Measurements from ENCODE around the gene MAGEC3.

The MAGEC3 gene

GRCh38 chrX:141838016-141838415 lies at the start of gene MAGEC3:
MAGEC3 (plus strand) TSS chrX:141838316; CDS start chrX:141838316, 0 bp downstream.
- DNase-seq (ENCODE audit: low read depth) = no peak
- TF ChIP-seq CTCF (conservative IDR thresholded peaks at IDR 0.05; ENCODE audit: low read depth, low read length) = no peak
- H3K4me3 ChIP-seq (ENCODE audit: low read length) = no peak within 1 kb of the TSS

GRCh38 chrX:141791856-141792255 lies 46.3 kb upstream of the MAGEC3 start:
- DNase-seq (ENCODE audit: low read depth) = no peak
- TF ChIP-seq CTCF (conservative IDR thresholded peaks at IDR 0.05; ENCODE audit: low read depth, low read length) = no peak
- no peak overlapping the region for H3K4me3 ChIP-seq (ENCODE audit: low read length)

GRCh38 chrX:141811438-141811837 lies 26.7 kb upstream of the MAGEC3 start:
- no peak for DNase-seq (ENCODE audit: low read depth)
- no peak overlapping the region for H3K4me3 ChIP-seq (ENCODE audit: low read length)
- TF ChIP-seq CTCF (conservative IDR thresholded peaks at IDR 0.05; ENCODE audit: low read depth, low read length) = no peak

- TF ChIP-seq CTCF (conservative IDR thresholded peaks at IDR 0.05; ENCODE audit: low read depth, low read length) = no peak
These were observed 23.8 kb upstream of the MAGEC3 start for GRCh38 chrX:141814213-141814857.

GRCh38 chrX:141815904-141816303 lies 22.2 kb upstream of the MAGEC3 start:
- TF ChIP-seq CTCF (conservative IDR thresholded peaks at IDR 0.05; ENCODE audit: low read depth, low read length) = no peak
- no peak overlapping the region for H3K4me3 ChIP-seq (ENCODE audit: low read length)
- no peak for DNase-seq (ENCODE audit: low read depth)

More at GRCh38 chrX:141814213-141814857, 23.8 kb upstream of the MAGEC3 start:
- DNase-seq (ENCODE audit: low read depth) = no peak
- no peak overlapping the region for H3K4me3 ChIP-seq (ENCODE audit: low read length)

GRCh38 chrX:141832247-141832646 lies 5.9 kb upstream of the MAGEC3 start:
- DNase-seq (ENCODE audit: low read depth) = no peak
- no peak overlapping the region for H3K4me3 ChIP-seq (ENCODE audit: low read length)
- no peak for TF ChIP-seq CTCF (conservative IDR thresholded peaks at IDR 0.05; ENCODE audit: low read depth, low read length)

GRCh38 chrX:141839856-141840255 lies 1.7 kb downstream of the MAGEC3 start:
- H3K4me3 ChIP-seq (ENCODE audit: low read length) = no peak overlapping the region
- no peak for TF ChIP-seq CTCF (conservative IDR thresholded peaks at IDR 0.05; ENCODE audit: low read depth, low read length)
- no peak for DNase-seq (ENCODE audit: low read depth)
